SK-N-DZ (cell line): Measurements from ENCODE around the gene HSBP1.

ENCODE experiments used
- DNase-seq: peaks from one replicate; pipeline ENCODE4 v3.0.0-alpha.2; 2015; ENCODE audit warnings: low spot score

Gene HSBP1

GRCh38 chr16:83803811-83804210 lies 4.0 kb upstream of the HSBP1 start:
- DNase-seq, result no peak

- no peak for DNase-seq
Observed at GRCh38 chr16:83804366-83804765, 3.4 kb upstream of the HSBP1 start.

DNA sequence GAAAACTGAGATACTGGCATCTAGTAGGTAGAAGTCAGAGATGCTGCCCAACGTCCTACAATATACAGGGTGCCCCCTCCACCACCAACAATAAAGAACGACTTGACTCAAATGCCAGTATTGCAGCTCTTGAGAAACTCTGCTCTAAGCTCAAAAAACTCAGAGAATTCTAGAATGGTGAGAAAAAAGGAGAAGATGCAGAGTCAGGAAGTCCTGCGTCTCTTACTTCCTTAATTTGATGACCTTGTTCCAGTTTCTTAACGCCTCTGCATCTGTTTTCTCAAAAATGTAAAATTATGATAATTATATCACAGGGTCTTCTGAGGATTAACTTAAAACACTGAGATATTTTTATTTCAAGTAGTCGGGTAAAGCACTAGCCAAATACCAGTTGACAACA lies 1.7 kb upstream of the HSBP1 start:
- DNase-seq, result no peak

- no peak for DNase-seq
Observed at GRCh38 chr16:83806731-83807130, 1.0 kb upstream of the HSBP1 start.

DNA sequence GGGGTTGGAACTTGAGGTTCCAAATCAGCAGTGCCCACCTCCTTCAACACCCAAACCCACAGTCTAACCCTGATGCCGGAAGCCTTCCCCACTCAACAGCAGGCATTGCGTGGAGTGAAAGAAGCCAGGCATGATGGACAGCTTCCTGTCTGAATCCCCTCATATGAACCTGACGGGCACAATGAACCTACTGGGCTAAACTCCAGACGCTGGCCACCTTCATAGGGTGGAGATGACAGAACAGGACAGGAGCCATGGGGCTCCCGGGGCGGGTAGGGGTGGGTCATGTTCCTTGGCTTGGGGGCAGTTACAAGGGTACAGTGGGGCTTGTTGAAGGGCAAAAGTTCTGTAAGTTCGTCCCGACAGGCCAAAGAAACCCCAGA lies 460 bp upstream of the HSBP1 start:
- DNase-seq, result no peak

DNA sequence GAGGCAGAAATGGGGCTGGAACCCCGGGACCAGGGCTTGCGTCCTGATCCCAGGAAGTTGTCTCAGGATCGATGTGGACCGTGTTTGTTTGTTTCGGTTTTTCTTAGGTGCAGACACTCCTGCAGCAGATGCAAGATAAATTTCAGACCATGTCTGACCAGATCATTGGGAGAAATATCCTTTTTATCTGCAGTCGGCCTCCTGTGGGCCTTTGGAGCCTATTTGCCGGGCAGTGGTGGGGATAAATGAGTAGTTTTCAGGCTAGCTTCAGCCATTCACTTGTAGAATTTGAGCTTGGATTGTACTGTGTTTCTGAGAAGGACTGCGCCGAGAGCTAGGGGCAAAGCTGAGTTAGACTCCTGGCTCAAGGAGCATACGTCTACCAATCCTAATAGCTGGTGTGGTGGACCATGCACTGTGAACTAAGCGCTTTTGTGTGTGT lies 816 bp downstream of the HSBP1 start:
- no peak for DNase-seq

- DNase-seq, result no peak
Observed at GRCh38 chr16:83809092-83809491, 1.3 kb downstream of the HSBP1 start.

DNA sequence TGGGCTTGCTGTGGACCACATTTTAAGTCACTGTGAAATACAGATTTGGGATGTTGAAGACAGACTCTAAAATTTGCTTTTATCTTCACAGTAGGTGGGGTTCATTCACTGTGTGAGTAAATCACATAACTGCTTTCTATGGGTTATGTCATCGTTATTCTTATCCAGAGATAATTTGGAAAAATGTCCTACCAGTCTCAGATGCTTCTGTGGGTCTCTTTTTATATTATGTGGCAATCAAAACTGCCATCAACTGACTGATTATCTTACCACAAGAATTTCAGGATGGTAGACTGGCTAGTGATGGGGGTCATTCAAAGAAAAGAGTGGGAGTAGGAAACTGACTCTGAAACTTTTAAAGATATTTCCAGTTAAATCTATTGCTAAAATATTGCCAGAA lies 3.1 kb downstream of the HSBP1 start:
- DNase-seq, result no peak

DNA sequence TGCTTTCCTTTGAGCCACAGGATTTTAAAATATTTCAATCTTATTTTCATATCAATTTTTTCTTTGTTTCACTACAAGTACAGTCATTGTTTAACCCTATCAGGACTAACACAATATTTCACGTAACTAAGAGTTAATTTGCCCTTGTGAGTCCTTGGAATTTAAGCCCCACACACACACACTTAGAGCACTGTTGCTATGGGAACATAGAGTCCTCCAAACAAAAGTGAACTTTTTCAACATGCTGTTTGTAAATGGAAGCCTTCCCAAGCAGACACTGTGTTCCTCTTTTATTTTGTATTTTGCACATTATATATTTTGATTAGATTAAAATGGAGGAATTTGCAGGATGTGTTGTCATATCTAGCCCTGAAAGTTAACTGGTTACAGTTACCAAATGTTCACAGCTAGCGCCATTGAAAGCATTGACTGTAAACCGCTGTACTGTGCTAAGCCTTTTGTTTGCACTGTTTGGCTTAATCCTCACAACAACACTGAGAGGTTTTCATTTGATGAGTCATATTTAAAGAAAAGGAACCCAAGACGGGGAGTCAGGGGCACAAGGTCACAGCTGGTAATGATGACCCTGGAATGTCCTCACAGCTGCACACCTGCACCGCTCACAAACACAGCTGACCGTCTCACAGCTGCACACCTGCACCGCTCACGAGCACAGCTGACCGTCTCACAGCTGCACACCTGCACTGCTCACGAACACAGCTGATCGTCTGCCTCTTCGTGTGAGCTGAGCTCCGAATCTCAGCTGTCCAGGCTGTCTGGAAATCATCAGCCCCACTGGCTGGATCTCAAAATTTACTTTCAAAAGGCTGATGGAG lies 6.3 kb downstream of the HSBP1 start:
- no peak for DNase-seq

GRCh38 chr16:83814659-83814985 lies 6.8 kb downstream of the HSBP1 start:
- no peak for DNase-seq

GRCh38 chr16:83817022-83817421 lies 9.2 kb downstream of the HSBP1 start:
- DNase-seq, result no peak

GRCh38 chr16:83818276-83818675 lies 10.5 kb downstream of the HSBP1 start:
- no peak for DNase-seq

DNA sequence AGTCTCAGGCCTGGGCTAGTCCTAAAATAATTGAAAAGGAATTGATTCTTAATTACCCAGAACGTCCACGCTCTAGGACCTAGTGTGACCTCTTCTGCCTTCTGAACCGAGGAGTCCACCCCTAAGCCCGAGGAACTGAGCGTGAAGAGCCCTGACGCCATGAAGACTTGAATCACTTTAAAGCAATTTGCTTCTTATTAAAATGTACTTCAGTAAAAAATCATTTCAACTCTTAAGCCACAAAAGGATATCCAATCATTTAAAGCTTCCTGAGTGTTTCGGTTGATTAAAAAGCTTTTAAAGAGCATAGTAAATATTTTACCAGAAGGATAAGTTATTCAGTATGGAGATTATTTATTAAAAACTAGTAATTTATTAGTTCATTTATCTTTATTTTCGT lies 11.6 kb downstream of the HSBP1 start:
- no peak for DNase-seq

- peak; percentile 65 for DNase-seq
Observed at GRCh38 chr16:83826146-83826913, 18.6 kb downstream of the HSBP1 start.

GRCh38 chr16:83830091-83830768 lies 22.5 kb downstream of the HSBP1 start:
- no peak for DNase-seq

GRCh38 chr16:83830769-83831455 lies 23.1 kb downstream of the HSBP1 start:
- DNase-seq, result no peak

- no peak for DNase-seq
Observed at GRCh38 chr16:83831456-83831987, 23.7 kb downstream of the HSBP1 start.

DNA sequence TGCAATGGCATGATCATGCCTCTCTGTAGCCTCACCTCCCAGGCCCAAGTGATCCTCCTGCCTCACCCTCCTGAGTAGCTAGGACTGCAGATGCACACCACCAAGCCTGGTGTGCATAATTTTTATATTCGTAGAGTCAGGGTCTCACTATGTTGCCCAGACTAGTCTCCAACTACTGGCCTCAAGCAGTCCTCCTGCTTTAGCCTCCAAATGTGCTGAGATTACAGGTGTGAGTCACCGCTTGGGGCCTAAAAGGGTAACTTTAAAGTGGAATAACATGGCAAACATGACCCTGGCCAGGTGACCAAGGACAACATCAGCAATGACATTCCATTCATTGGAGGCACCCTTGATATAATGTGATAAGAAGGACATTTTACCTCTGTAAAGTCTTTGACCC lies 26.1 kb downstream of the HSBP1 start:
- DNase-seq, result no peak

GRCh38 chr16:83835586-83836566 lies 28.1 kb downstream of the HSBP1 start:
- DNase-seq, result no peak

- DNase-seq, result no peak
Observed at GRCh38 chr16:83837566-83837965, 29.8 kb downstream of the HSBP1 start.
